Omental fat pad (tissue), 4 donors: ENCODE results near the gene TTC39A. TPM values are rescaled to one million over a fixed set of nuclear protein-coding genes. Genes with fewer than 3 reads are reported as not detected.
"Not testable (repeated sequence)": the region's sequence is repeated elsewhere in the genome, so short reads cannot be mapped to it uniquely, and the experiment has no call there.

Experiments
- ATAC-seq: fragments of 150-250 bp; one replicate; pipeline ENCODE4 v1.9.1; 2016; ENCODE audit warnings: mild to moderate bottlenecking, moderate library complexity; ENCODE audit not compliant: low FRiP score
- DNase-seq: peaks from one replicate; pipeline ENCODE4 v3.0.0-alpha.2; 2019; ENCODE audit warnings: low spot score
- CTCF ChIP-seq, 3 donors: fragments of 450-650 bp; IDR thresholded peaks; one replicate each; pipeline ENCODE4 v1.5.1; 2016 to 2017; ENCODE audit warnings: antibody characterized with exemption in 3 of 3, mild to moderate bottlenecking in 3 of 3, moderate library complexity in 2 of 3
- total RNA-seq, 4 donors: library from RNA; depleted of rRNA; stranded (reverse); fragments of >200 nt; gene quantifications; one replicate each; pipeline ENCODE4 v1.1.0, GENCODE V29; 2016

Gene TTC39A
- total RNA-seq, 4 donors from 2014 or later = 0.56 to 2.4 (median 1.7) TPM

GRCh38 chr1:51328926-51329325, 1.4 kb downstream of the TTC39A start:
- no peak for DNase-seq
- no peak for ATAC-seq
- no peak for TF ChIP-seq CTCF (IDR thresholded peaks at IDR 0.05)

GRCh38 chr1:51328279-51328678, 2.1 kb downstream of the TTC39A start:
- ATAC-seq (no peak), DNase-seq (no peak)
- TF ChIP-seq CTCF (IDR thresholded peaks at IDR 0.05) = no peak

- no peak for ATAC-seq
- no peak for DNase-seq
- TF ChIP-seq CTCF (IDR thresholded peaks at IDR 0.05) = no peak
These were observed 3.0 kb downstream of the TTC39A start for GRCh38 chr1:51327386-51327785.

- DNase-seq (no peak), ATAC-seq (no peak)
- no peak for TF ChIP-seq CTCF (IDR thresholded peaks at IDR 0.05)
These were observed 3.5 kb downstream of the TTC39A start for GRCh38 chr1:51326839-51327238.

- ATAC-seq (no peak), DNase-seq (no peak)
- TF ChIP-seq CTCF (IDR thresholded peaks at IDR 0.05) = no peak
These were observed 4.2 kb downstream of the TTC39A start for GRCh38 chr1:51325878-51326755.

GRCh38 chr1:51325391-51325790, 5.0 kb downstream of the TTC39A start:
- ATAC-seq (no peak), DNase-seq (no peak)
- TF ChIP-seq CTCF (IDR thresholded peaks at IDR 0.05) = no peak

GRCh38 chr1:51325011-51325385, 5.4 kb downstream of the TTC39A start:
- not testable (repeated sequence) for ATAC-seq, DNase-seq
